Caco-2 (cell line): ENCODE results near the gene SLC7A9. TPM values are rescaled to one million over a fixed set of nuclear protein-coding genes. Genes with fewer than 3 reads are reported as not detected.

ENCODE experiments used
- BruUV-seq: library from RNA; stranded (reverse); fragments of 400-500 nt; replicated peaks from 2 replicates; lab custom pipeline; 2021; lab: Mats Ljungman, UMichigan
- CTCF ChIA-PET: fragments of 300-600 bp; sonication (Branson Sonifier 250); formaldehyde crosslinking; loops from one replicate; lab custom pipeline; 2022; ENCODE audit warnings: antibody characterized with exemption; lab: Charles Lee
- POLR2A ChIA-PET: fragments of 300-600 bp; sonication (Branson Sonifier 250); formaldehyde crosslinking; loops from one replicate; lab custom pipeline; 2022; ENCODE audit warnings: antibody characterized with exemption; lab: Charles Lee
- DNase-seq, 2 experiments: peaks; one replicate each; pipeline versions ENCODE4 v3.0.0 to v3.0.0-alpha.2; 2020 to 2022
- H3K27me3 ChIP-seq: replicated peaks from 2 replicates; pipeline ENCODE4 v1.6.0; 2011; ENCODE audit warnings: low read length; ENCODE audit not compliant: control insufficient read depth, insufficient read depth
- H3K36me3 ChIP-seq: 2 replicates; pipeline ENCODE4 v1.5.1; 2011; ENCODE audit warnings: low read length; ENCODE audit not compliant: control insufficient read depth, insufficient read depth
- H3K4me1 ChIP-seq: fragments of 250-450 bp; sonication (Bioruptor Pico); 2 replicates; pipeline ENCODE4 v1.5.1; 2020; ENCODE audit warnings: mild to moderate bottlenecking
- H3K4me3 ChIP-seq: 2 replicates; pipeline ENCODE4 v1.5.1; 2011; ENCODE audit warnings: low read depth, mild to moderate bottlenecking, control low read depth, low read length
- H3K9me3 ChIP-seq: fragments of 250-450 bp; sonication (Bioruptor Pico); 2 replicates; pipeline ENCODE4 v1.5.1; 2020; ENCODE audit warnings: mild to moderate bottlenecking, moderate library complexity
- H3K27ac Mint-ChIP-seq: one replicate; pipeline ENCODE4 v1.8.0; 2022; ENCODE audit warnings: mixed read lengths; ENCODE audit not compliant: unreplicated experiment
- H3K27me3 Mint-ChIP-seq: one replicate; pipeline ENCODE4 v1.8.0; 2022; ENCODE audit warnings: mixed read lengths; ENCODE audit not compliant: insufficient read depth, unreplicated experiment
- H3K36me3 Mint-ChIP-seq: one replicate; pipeline ENCODE4 v1.8.0; 2022; ENCODE audit warnings: mild to moderate bottlenecking, mixed read lengths; ENCODE audit not compliant: insufficient read depth, unreplicated experiment
- H3K4me1 Mint-ChIP-seq: one replicate; pipeline ENCODE4 v1.8.0; 2022; ENCODE audit warnings: low read depth, mixed read lengths; ENCODE audit not compliant: unreplicated experiment
- H3K4me3 Mint-ChIP-seq: one replicate; pipeline ENCODE4 v1.8.0; 2022; ENCODE audit warnings: mild to moderate bottlenecking, moderate library complexity, mixed read lengths; ENCODE audit not compliant: unreplicated experiment
- H3K9me3 Mint-ChIP-seq: one replicate; pipeline ENCODE4 v1.8.0; 2022; ENCODE audit warnings: mixed read lengths; ENCODE audit not compliant: unreplicated experiment
- intact Hi-C: fragments of 100-400 bp; cut with micrococcal nuclease; formaldehyde crosslinking; loops from one replicate; pipeline ENCODE4 v1.10.0; 2022; ENCODE audit not compliant: unreplicated experiment
- total RNA-seq: library from RNA; stranded (reverse); gene quantifications from 2 replicates; pipeline ENCODE4 v1.2.3, GENCODE V29; 2022
- TF ChIP-seq, protein P1 (sequence below), 2 experiments: fragments of 200-600 bp in 1 of 2; IDR thresholded peaks; 1 replicate in 1 of 2; 2 replicates in 1 of 2; pipeline versions ENCODE4 v1.5.1 to v1.8.0; 2011 to 2022; ENCODE audit warnings: antibody characterized with exemption in 1 of 2, control low read depth in 1 of 2, inconsistent platforms in 1 of 2, low read depth in 1 of 2, low read length in 1 of 2, mild to moderate bottlenecking in 1 of 2, moderate library complexity in 1 of 2; ENCODE audit not compliant: insufficient read depth in 1 of 2, severe bottlenecking in 1 of 2, unreplicated experiment in 1 of 2

The SLC7A9 gene
- total RNA-seq, 1 experiment from 2014 or later: 3.6 TPM

- CTCF ChIA-PET: no interaction called here
Observed at GRCh38 chr19:32910874-32911273, 41.3 kb upstream of the SLC7A9 start.

DNA sequence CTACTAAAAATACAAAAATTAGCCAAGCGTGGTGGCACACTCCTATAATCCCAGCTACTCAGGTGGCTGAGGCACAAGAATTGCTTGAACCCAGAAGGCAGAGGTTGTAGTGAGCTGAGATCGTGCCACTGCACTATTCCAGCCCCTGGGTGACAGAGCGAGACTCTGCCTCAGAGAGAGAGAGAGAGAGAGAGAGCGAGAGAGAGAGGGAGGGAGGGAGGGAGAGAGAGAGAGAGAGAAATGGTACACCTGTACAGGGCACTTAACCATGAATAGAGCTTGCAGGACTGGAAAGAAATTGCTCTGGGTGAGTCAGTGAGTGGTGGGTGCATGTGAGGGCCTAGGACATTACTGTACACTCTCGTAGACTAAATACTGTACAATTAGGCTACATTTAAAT is 40.5 kb upstream of the SLC7A9 start:
- Mint-ChIP-seq H3K27ac (no peak overlapping the region), H3K27me3 (no peaks in the 10 kb centered on the region), H3K4me1 (peaks cover 20% of the 10 kb centered on the region), H3K36me3 (no peaks in the 10 kb centered on the region), H3K9me3 (no peaks in the 10 kb centered on the region), H3K4me3 (no peak overlapping the region)
- BruUV-seq: no TSS peak
- TF ChIP-seq, protein P1, sequence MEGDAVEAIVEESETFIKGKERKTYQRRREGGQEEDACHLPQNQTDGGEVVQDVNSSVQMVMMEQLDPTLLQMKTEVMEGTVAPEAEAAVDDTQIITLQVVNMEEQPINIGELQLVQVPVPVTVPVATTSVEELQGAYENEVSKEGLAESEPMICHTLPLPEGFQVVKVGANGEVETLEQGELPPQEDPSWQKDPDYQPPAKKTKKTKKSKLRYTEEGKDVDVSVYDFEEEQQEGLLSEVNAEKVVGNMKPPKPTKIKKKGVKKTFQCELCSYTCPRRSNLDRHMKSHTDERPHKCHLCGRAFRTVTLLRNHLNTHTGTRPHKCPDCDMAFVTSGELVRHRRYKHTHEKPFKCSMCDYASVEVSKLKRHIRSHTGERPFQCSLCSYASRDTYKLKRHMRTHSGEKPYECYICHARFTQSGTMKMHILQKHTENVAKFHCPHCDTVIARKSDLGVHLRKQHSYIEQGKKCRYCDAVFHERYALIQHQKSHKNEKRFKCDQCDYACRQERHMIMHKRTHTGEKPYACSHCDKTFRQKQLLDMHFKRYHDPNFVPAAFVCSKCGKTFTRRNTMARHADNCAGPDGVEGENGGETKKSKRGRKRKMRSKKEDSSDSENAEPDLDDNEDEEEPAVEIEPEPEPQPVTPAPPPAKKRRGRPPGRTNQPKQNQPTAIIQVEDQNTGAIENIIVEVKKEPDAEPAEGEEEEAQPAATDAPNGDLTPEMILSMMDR (IDR thresholded peaks at IDR 0.05; ENCODE audit: insufficient read depth in 1 of 2, low read depth in 1 of 2, low read length in 1 of 2, severe bottlenecking in 1 of 2, unreplicated experiment in 1 of 2): no peak
- H3K27me3 ChIP-seq: no peaks in the 10 kb centered on the region
- no peak overlapping the region for H3K4me3 ChIP-seq
- ChIA-PET CTCF (interaction anchor here (0.6 kb wide), 1 partner anchor 415 kb away, joined by 3 read pairs; no protein-coding TSS in a partner anchor), POLR2A (no interaction called here)
- H3K9me3 ChIP-seq: no peaks in the 10 kb centered on the region
- H3K36me3 ChIP-seq: no peaks in the 10 kb centered on the region
- intact Hi-C loops: no loop called here
- peaks cover 15% of the 10 kb centered on the region for H3K4me1 ChIP-seq
- DNase-seq: no peak

More at GRCh38 chr19:32910874-32911273, 41.3 kb upstream of the SLC7A9 start:
- no peaks in the 10 kb centered on the region for H3K36me3 ChIP-seq
- Mint-ChIP-seq H3K4me1 (peaks cover 20% of the 10 kb centered on the region), H3K27ac (no peak overlapping the region), H3K36me3 (no peaks in the 10 kb centered on the region), H3K27me3 (no peaks in the 10 kb centered on the region), H3K9me3 (no peaks in the 10 kb centered on the region), H3K4me3 (no peak overlapping the region)
- intact Hi-C loops: no loop called here
- BruUV-seq: no TSS peak
- no peaks in the 10 kb centered on the region for H3K9me3 ChIP-seq
- H3K4me1 ChIP-seq: peaks cover 15% of the 10 kb centered on the region
- POLR2A ChIA-PET: no interaction called here
- TF ChIP-seq, protein P1 (IDR thresholded peaks at IDR 0.05; ENCODE audit: insufficient read depth in 1 of 2, low read depth in 1 of 2, low read length in 1 of 2, severe bottlenecking in 1 of 2, unreplicated experiment in 1 of 2): no peak
- no peaks in the 10 kb centered on the region for H3K27me3 ChIP-seq
- DNase-seq: no peak
- no peak overlapping the region for H3K4me3 ChIP-seq

DNA sequence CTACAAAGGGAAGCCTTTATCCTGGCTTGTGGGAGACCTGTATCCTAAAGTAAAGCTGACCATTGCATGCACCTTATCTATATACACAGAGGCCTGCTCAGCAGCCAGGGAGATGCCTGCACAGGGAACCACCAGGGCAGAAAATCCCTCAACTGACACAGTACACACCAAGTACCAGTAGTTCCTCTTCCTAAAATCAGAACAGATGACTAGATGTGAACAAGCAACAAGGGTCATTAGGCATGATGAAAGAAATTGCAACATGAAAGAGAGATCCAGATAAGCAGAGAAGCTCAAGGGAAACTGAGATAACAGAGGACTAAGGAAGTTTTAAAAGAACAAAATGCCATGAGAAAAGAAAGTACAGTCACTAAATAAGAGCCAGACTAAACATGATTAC is 39.7 kb upstream of the SLC7A9 start:
- Histone ChIP-seq H3K27me3 (no peaks in the 10 kb centered on the region), H3K9me3 (no peaks in the 10 kb centered on the region), H3K4me1 (peaks cover 15% of the 10 kb centered on the region), H3K4me3 (no peak overlapping the region), H3K36me3 (no peaks in the 10 kb centered on the region)
- BruUV-seq: no TSS peak
- TF ChIP-seq, protein P1 (IDR thresholded peaks at IDR 0.05; ENCODE audit: insufficient read depth in 1 of 2, low read depth in 1 of 2, low read length in 1 of 2, severe bottlenecking in 1 of 2, unreplicated experiment in 1 of 2): no peak
- intact Hi-C loops: no loop called here
- ChIA-PET POLR2A (no interaction called here), CTCF (no interaction called here)
- Mint-ChIP-seq H3K36me3 (no peaks in the 10 kb centered on the region), H3K27me3 (no peaks in the 10 kb centered on the region), H3K9me3 (no peaks in the 10 kb centered on the region), H3K4me1 (peaks cover 20% of the 10 kb centered on the region), H3K27ac (no peak overlapping the region), H3K4me3 (no peak overlapping the region)
- peak in 1 of 2 experiments; percentile 19 for DNase-seq
